ENCODE measurements around the gene UBE2G2. TPM values are rescaled to one million over a fixed set of nuclear protein-coding genes. Genes with fewer than 3 reads are reported as not detected.

The UBE2G2 gene
- polyA plus RNA-seq, 1 donor from 2014 or later = 127 TPM

- no peaks in the 10 kb centered on the region for H3K9me2 ChIP-seq (ENCODE audit: insufficient read depth, low read length)
- no peaks in the 10 kb centered on the region for H3F3A ChIP-seq (ENCODE audit: insufficient read depth, low read length, poor library complexity, severe bottlenecking)
- no peak overlapping the region for H3K9ac ChIP-seq (ENCODE audit: low read length)
- no peaks in the 10 kb centered on the region for H3K27me3 ChIP-seq (ENCODE audit: insufficient read depth, low read depth, low read length)
- no peak overlapping the region for H3K4me2 ChIP-seq (ENCODE audit: low read length)
- no peak overlapping the region for H3K27ac ChIP-seq (ENCODE audit: low read length)
- no peaks in the 10 kb centered on the region for H3K9me3 ChIP-seq (ENCODE audit: low read length)
- H2AFZ ChIP-seq (ENCODE audit: low read depth, low read length) = no peak overlapping the region
- TF ChIP-seq, protein P1, sequence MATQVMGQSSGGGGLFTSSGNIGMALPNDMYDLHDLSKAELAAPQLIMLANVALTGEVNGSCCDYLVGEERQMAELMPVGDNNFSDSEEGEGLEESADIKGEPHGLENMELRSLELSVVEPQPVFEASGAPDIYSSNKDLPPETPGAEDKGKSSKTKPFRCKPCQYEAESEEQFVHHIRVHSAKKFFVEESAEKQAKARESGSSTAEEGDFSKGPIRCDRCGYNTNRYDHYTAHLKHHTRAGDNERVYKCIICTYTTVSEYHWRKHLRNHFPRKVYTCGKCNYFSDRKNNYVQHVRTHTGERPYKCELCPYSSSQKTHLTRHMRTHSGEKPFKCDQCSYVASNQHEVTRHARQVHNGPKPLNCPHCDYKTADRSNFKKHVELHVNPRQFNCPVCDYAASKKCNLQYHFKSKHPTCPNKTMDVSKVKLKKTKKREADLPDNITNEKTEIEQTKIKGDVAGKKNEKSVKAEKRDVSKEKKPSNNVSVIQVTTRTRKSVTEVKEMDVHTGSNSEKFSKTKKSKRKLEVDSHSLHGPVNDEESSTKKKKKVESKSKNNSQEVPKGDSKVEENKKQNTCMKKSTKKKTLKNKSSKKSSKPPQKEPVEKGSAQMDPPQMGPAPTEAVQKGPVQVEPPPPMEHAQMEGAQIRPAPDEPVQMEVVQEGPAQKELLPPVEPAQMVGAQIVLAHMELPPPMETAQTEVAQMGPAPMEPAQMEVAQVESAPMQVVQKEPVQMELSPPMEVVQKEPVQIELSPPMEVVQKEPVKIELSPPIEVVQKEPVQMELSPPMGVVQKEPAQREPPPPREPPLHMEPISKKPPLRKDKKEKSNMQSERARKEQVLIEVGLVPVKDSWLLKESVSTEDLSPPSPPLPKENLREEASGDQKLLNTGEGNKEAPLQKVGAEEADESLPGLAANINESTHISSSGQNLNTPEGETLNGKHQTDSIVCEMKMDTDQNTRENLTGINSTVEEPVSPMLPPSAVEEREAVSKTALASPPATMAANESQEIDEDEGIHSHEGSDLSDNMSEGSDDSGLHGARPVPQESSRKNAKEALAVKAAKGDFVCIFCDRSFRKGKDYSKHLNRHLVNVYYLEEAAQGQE (IDR thresholded peaks at IDR 0.05; ENCODE audit: borderline replicate concordance) = no peak
- TF ChIP-seq MXI1 (conservative IDR thresholded peaks at IDR 0.05; ENCODE audit: poor library complexity, severe bottlenecking) = no peak
- TF ChIP-seq SMC3 (conservative IDR thresholded peaks at IDR 0.05; ENCODE audit: poor library complexity) = no peak
- TF ChIP-seq POLR2AphosphoS5 (IDR thresholded peaks at IDR 0.05) = no peak
- no peak for TF ChIP-seq EZH2 (IDR thresholded peaks at IDR 0.05; ENCODE audit: borderline replicate concordance, insufficient read depth, low read length, poor library complexity, severe bottlenecking)
- TF ChIP-seq EP300 (conservative IDR thresholded peaks at IDR 0.05; ENCODE audit: poor library complexity, severe bottlenecking) = no peak
- no peak for TF ChIP-seq CTCF (IDR thresholded peaks at IDR 0.05; ENCODE audit: poor library complexity, severe bottlenecking)
- no peak for TF ChIP-seq RAD21 (conservative IDR thresholded peaks at IDR 0.05)
- no peaks in the 10 kb centered on the region for H3K36me3 ChIP-seq (ENCODE audit: insufficient read depth, low read length)
- H4K20me1 ChIP-seq (ENCODE audit: insufficient read depth) = no peaks in the 10 kb centered on the region
- H3K79me2 ChIP-seq (replicated peaks; ENCODE audit: insufficient read depth, low read length) = no peaks in the 10 kb centered on the region
- no peak overlapping the region for H3K4me3 ChIP-seq (ENCODE audit: low read length)
These were observed 39.2 kb downstream of the UBE2G2 start for GRCh38 chr21:44762221-44763049.

DNA sequence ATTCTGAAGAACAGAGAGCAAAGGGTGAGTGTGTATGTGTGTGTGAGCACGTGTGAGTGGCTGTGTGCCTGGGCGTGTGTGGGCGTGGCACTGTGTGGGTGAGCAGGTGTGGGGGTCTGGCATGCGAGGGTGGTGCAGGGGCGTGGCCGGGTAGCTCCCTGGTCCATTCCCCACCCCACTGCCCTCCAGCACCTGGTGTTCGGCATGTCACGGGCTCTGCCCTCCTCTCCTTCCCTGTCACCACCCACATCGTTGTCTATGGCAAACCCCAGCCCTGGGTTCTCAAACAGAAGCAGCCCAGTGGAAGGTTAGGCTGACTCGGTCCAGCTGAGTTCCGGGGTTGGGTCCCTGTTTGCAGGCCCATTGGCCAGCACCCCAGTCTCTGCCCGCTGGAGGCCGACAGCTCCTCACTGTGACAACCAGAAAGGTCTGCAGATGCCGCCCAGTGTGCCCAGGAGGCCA lies 39.8 kb downstream of the UBE2G2 start:
- Histone ChIP-seq H3K27me3 (ENCODE audit: insufficient read depth, low read depth, low read length) (no peaks in the 10 kb centered on the region), H3K4me2 (ENCODE audit: low read length) (no peak overlapping the region), H2AFZ (ENCODE audit: low read depth, low read length) (no peak overlapping the region), H3K27ac (ENCODE audit: low read length) (no peak overlapping the region), H4K20me1 (ENCODE audit: insufficient read depth) (no peaks in the 10 kb centered on the region), H3K79me2 (replicated peaks; ENCODE audit: insufficient read depth, low read length) (no peaks in the 10 kb centered on the region), H3K4me3 (ENCODE audit: low read length) (no peak overlapping the region), H3K9me2 (ENCODE audit: insufficient read depth, low read length) (no peaks in the 10 kb centered on the region), H3F3A (ENCODE audit: insufficient read depth, low read length, poor library complexity, severe bottlenecking) (no peaks in the 10 kb centered on the region), H3K9me3 (ENCODE audit: low read length) (no peaks in the 10 kb centered on the region), H3K36me3 (ENCODE audit: insufficient read depth, low read length) (no peaks in the 10 kb centered on the region), H3K9ac (ENCODE audit: low read length) (no peak overlapping the region)
- TF ChIP-seq POLR2AphosphoS5 (IDR thresholded peaks at IDR 0.05) = no peak
- TF ChIP-seq MXI1 (conservative IDR thresholded peaks at IDR 0.05; ENCODE audit: poor library complexity, severe bottlenecking) = no peak
- TF ChIP-seq CTCF (IDR thresholded peaks at IDR 0.05; ENCODE audit: poor library complexity, severe bottlenecking) = no peak
- TF ChIP-seq EP300 (conservative IDR thresholded peaks at IDR 0.05; ENCODE audit: poor library complexity, severe bottlenecking) = no peak
- TF ChIP-seq, protein P1 (IDR thresholded peaks at IDR 0.05; ENCODE audit: borderline replicate concordance) = no peak
- no peak for TF ChIP-seq RAD21 (conservative IDR thresholded peaks at IDR 0.05)
- no peak for TF ChIP-seq SMC3 (conservative IDR thresholded peaks at IDR 0.05; ENCODE audit: poor library complexity)

Data from neural cell (in vitro differentiated cells).